DMS53 treated with DMSO at 0.1 percent for 48 hours (cell line): ENCODE measurements around the gene SAP30BP.

Experiments used
- DNase-seq: peaks from one replicate; lab custom pipeline; 2025; ENCODE audit not compliant: unreplicated experiment; lab: John Stamatoyannopoulos, UW

Gene SAP30BP

GRCh38 chr17:75707079-75707571 is 40.0 kb downstream of the SAP30BP start:
- DNase-seq, result no peak

- DNase-seq, result no peak
Observed at GRCh38 chr17:75712446-75712845, 45.3 kb downstream of the SAP30BP start.

GRCh38 chr17:75719732-75720131 is 52.6 kb downstream of the SAP30BP start:
- no peak for DNase-seq

GRCh38 chr17:75720656-75721462 is 53.7 kb downstream of the SAP30BP start, which contains the start of gene ITGB4:
TSS of gene ITGB4 (plus strand) at chr17:75721459. CDS start at chr17:75724704, 3,245 bp downstream.
- peak; percentile 57 for DNase-seq

- no peak for DNase-seq
Observed at GRCh38 chr17:75721463-75722011, 54.4 kb downstream of the SAP30BP start.

GRCh38 chr17:75722076-75722475 is 54.9 kb downstream of the SAP30BP start:
- no peak for DNase-seq

- no peak for DNase-seq
Observed at GRCh38 chr17:75722542-75723095, 55.5 kb downstream of the SAP30BP start.

GRCh38 chr17:75723171-75723930 is 56.2 kb downstream of the SAP30BP start:
- DNase-seq, result no peak

GRCh38 chr17:75724016-75725003 is 57.2 kb downstream of the SAP30BP start:
- DNase-seq, result no peak

GRCh38 chr17:75725504-75725903 is 58.4 kb downstream of the SAP30BP start:
- no peak for DNase-seq

- DNase-seq, result no peak
Observed at GRCh38 chr17:75727391-75727790, 60.3 kb downstream of the SAP30BP start.

GRCh38 chr17:75729351-75729750 is 62.2 kb downstream of the SAP30BP start:
- no peak for DNase-seq

GRCh38 chr17:75730065-75730464 is 62.9 kb downstream of the SAP30BP start:
- no peak for DNase-seq

GRCh38 chr17:75731086-75731715 is 64.1 kb downstream of the SAP30BP start:
- DNase-seq, result no peak

- no peak for DNase-seq
Observed at GRCh38 chr17:75731716-75732498, 64.8 kb downstream of the SAP30BP start.

GRCh38 chr17:75733471-75733870 is 66.3 kb downstream of the SAP30BP start:
- DNase-seq, result no peak

- DNase-seq, result no peak
Observed at GRCh38 chr17:75734674-75735294, 67.6 kb downstream of the SAP30BP start.

GRCh38 chr17:75736173-75736835 is 69.2 kb downstream of the SAP30BP start:
- no peak for DNase-seq
